Neural progenitor cell (in vitro differentiated cells): ENCODE measurements around the gene RBCK1.

ENCODE experiments used
- EZH2 ChIP-seq: fragments of 200-600 bp; sonication (generic); IDR thresholded peaks from 2 replicates; pipeline ENCODE4 v1.6.1; 2017; ENCODE audit warnings: antibody characterized with exemption, mild to moderate bottlenecking, moderate library complexity
- EZH2phosphoT487 ChIP-seq: fragments of 200-600 bp; sonication (generic); IDR thresholded peaks from 2 replicates; pipeline ENCODE4 v1.6.1; 2017; ENCODE audit warnings: antibody characterized with exemption
- TF ChIP-seq, protein P1 (sequence below): fragments of 200-600 bp; sonication (generic); IDR thresholded peaks from 2 replicates; pipeline ENCODE4 v1.5.1; 2017; ENCODE audit warnings: antibody characterized with exemption, mild to moderate bottlenecking

DNA sequence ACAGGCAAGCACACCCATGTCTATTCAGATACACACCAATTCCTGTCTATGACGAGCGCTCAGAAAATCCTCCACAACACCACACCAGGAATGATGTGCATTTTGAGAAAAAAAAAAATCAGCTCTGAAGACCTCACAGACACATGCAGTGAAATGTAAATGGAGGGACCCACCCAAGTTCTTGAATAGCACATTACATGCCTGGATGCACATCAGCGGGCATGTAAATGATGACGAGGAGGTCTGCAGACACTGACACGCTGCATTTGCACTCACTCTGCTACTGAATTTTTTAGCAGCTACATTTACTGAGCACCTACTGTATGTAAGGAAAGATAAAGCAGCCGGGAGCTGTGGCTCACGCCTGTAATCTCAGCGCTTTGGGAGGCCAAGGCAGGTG, 46.5 kb upstream of the RBCK1 start:
- TF ChIP-seq, protein P1, sequence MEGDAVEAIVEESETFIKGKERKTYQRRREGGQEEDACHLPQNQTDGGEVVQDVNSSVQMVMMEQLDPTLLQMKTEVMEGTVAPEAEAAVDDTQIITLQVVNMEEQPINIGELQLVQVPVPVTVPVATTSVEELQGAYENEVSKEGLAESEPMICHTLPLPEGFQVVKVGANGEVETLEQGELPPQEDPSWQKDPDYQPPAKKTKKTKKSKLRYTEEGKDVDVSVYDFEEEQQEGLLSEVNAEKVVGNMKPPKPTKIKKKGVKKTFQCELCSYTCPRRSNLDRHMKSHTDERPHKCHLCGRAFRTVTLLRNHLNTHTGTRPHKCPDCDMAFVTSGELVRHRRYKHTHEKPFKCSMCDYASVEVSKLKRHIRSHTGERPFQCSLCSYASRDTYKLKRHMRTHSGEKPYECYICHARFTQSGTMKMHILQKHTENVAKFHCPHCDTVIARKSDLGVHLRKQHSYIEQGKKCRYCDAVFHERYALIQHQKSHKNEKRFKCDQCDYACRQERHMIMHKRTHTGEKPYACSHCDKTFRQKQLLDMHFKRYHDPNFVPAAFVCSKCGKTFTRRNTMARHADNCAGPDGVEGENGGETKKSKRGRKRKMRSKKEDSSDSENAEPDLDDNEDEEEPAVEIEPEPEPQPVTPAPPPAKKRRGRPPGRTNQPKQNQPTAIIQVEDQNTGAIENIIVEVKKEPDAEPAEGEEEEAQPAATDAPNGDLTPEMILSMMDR: no peak
- no peak for TF ChIP-seq EZH2
- TF ChIP-seq EZH2phosphoT487: no peak
